NCI-H69 (cell line): Measurements from ENCODE around the gene HDAC7.

ENCODE experiments used
- DNase-seq: peaks from one replicate; lab custom pipeline; 2025; lab: John Stamatoyannopoulos, UW

The HDAC7 gene

DNA sequence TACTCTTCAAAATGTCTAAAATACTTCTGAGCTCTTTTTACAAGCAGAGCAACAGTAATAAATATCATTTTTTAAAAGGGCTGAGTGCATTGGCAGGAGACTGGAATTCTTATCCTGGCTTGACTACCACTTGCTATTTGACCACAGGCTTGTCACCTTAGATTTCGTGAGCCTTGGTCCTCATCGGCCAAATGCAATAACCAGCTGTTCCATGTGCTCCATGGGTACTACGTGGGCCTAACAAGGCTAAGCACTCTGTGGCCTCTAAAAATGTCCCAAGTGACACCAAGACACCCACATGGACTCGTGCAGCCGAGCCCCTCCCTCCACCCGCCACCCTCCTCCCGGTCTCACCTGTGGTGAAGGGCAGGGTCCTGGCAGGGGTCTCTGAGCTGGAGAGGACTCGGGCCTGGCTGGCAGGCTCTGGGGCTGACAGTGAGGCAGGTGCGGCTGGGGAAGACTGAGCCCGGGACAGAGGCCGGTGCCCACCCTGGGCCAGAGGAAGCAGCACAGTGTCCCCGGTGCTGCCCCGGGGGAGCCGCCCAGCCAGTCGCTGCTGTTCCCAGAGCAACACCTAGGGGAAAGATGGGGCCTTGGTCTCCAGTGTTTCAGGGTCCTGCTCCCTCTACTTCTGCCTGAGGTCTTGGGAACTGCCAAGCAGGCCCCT lies 26.6 kb downstream of the HDAC7 start:
- DNase-seq = no peak

- no peak for DNase-seq
Observed at GRCh38 chr12:47791874-47792273, 27.8 kb downstream of the HDAC7 start.

DNA sequence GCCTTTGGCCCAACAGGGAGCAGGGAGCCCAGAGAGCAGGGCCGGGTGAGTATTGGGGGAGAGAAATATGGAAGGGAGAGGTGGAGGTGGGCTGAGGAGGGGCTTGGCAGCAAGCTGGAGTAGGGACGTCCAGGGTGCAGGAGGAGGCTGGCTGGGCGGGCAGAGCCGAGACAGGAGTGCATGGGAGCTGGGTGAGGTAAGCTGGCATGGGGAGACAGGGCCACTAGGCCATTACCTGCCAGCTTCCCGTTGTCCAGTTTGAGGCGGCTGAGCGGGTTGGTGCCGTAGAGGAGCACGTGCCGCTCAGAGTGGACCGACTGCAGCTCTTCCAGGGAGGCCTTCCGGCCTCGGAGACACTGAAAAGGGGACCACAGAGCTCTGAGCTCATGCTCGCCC lies 28.4 kb downstream of the HDAC7 start:
- no peak for DNase-seq

GRCh38 chr12:47790676-47791350 lies 28.9 kb downstream of the HDAC7 start:
- DNase-seq = no peak

DNA sequence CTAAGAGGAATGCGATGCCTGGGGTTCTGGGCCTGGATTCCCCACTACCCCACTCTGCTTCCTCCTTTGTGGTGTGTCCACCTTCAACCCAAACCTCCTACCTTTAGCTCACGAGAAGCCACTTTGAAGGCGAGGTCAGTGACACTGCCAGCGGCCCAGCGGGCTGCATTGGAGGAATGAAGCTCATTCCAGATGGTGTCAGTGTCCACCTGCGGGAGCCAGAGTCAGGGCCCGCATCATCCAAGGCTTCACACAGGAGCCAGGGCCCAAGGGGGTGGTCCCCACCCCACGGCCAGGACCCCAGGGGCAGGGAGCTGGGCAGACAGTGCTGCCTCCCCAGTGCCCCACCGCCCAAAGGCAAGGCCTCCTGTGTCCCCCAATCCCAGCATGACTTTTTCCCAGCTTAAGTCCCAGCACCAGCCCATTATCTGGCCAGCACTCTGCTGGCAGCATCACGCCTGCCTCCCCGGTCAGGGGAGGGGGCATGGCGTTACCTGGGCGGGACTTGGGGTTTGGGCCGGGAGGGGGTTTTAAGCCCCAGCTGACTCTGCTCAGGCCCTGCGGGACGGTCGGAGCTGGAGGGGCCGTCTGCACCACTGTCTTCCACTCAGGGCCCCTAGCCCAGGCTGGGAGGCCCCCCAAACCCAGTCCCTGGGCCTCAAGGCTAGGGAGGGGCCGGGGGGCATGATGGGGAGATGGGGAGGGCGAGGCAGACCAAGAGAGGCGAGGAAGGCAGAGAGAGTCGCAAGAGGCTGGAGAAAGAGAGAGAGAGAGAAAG lies 29.8 kb downstream of the HDAC7 start:
- DNase-seq = no peak

DNA sequence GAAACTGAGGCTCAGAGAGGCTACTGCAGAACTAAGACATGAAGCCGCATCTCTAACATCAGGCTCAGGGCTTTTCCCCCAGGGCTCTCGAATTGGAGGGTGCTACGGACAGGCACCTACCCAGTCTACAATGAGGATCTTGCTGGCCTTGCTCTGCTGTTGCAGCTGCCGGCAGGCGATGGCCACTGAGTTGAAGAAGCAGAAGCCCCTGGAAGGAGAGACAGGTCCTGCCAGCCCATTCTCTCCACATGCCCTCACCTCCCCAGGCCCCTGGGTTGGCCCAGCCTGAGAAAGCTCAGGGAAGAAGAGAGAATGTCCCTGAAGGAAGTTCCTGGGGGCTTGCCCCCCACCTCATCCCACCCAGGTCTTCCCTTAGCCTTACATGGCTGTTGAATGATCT lies 30.6 kb downstream of the HDAC7 start:
- DNase-seq = no peak

- DNase-seq = no peak
Observed at GRCh38 chr12:47787596-47788319, 31.9 kb downstream of the HDAC7 start.

DNA sequence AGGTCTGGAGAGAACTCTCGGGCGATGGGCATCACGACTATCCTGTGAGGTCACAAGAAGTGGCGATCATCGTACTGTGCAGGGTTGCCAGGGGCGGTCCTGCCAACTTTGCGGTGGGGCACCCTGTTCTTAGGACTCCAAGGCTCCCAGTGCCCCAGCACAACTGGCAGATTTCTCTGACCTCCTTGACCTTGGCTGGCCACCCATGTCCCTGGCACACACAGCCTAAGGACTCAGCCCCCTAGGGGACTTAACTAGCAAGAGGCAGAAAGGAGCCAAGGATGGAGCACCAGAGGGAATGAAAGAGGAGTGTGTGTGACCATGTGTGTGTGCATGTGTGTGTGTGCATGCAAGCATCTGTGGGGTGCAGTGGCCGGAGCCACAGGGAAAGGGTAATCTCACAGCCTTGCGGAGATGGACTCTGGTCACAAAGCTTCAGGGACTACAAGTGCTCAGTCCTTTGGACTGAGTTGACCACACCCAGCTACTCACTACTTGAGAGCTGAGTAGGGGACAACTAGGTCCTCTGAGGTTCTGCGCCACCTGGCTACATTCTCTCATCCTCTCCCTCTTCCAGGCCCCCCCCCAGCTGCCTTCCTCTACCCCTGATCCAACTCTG lies 32.9 kb downstream of the HDAC7 start:
- DNase-seq = no peak

GRCh38 chr12:47785887-47786661 lies 33.6 kb downstream of the HDAC7 start:
- no peak for DNase-seq

DNA sequence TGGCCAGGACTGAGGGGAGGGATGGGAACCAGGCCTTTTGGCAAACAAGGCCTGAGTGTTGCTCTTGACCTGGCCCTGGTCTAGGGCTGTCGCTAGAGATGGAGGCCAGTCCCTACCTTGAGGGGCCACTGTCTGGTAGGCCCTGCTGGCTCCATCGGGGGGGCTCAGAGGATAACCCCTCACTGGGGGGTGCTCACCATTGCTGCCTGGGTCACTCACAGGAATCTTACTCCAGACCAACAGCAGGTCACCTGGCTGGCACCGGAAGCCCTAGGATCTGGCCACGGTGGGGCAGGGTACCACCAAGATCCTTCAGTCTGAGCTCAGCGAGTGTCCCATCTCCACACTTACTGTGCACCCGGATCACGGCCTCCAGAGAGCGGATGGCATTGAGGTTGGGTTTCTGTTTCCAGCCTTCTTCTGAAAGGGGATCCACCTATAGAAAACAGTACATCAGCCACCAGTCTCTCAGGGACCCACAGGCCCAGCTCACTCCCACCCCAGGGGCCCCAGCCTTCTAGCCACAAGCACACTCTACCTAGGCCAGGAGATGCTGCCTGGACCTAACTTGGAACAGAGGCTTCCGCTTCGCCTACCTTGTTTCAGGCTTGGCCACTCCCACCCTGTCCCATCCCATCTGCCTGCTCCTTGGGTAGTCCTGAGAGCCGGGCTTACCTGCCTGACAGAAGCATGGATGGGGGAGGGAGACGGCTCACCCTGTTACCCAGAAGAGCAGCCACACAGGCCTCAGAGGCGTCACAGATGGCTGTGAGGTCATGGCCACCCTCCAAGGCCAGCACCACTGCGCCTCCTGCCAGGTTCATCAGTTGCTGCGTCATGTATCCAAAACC lies 34.4 kb downstream of the HDAC7 start:
- peak; percentile 15 for DNase-seq

- no peak for DNase-seq
Observed at GRCh38 chr12:47783821-47784819, 35.6 kb downstream of the HDAC7 start.

DNA sequence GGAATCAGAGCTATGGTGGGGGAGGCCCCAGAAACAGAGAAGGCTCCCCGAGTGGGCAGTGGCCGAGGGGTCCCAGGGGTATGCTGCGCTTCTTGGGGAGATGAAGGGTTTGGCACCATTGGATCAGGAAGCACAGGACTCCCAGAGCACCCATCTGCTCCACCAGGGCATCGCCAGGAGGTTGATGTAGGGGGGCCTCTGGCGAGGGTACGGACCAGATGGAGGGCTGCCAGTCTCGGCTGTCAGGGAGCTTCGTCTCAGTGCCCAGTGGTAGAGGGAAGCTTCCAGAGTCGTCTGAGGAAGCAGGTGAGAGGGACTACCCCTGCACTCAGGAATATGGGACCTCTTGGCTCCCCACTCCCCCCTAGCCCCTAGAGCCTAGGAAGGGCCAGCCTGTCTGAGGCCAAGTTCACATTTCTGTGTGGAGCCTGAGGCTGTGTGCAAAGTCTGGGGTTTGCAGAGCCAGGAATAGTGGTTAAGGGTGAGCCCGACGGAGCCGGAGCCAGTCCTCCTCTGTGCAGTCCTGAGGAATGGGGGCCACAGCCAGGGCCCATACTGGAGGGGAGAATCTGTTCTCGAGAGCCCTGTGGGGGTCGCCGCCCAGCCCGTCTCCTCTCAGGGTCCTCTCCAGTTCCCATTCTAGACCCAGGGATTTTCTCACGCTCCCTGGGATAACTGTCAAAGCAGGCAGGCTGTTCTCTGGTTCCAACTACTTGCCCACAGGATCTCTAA lies 36.5 kb downstream of the HDAC7 start:
- no peak for DNase-seq

DNA sequence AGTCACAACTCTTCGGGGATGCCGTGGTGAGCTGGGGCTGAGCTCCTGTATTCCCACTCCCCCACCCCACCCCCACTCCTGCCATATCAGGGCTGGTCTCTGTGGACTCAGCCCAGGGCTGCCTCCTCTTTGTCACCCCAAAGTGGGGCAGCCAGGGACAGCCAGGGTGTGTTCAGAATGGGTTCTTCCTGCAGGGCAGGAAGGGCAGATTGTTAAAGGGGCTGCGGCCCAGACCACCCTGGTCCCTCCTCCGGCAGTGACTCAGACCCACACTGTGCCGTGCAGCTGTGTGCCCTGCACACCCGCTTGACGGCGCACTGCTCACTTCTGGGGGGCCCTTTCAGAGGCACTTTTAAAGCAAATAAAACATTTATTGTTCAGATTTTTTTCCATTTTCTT lies 37.3 kb downstream of the HDAC7 start:
- DNase-seq = no peak

- no peak for DNase-seq
Observed at GRCh38 chr12:47781479-47782371, 38.0 kb downstream of the HDAC7 start.

DNA sequence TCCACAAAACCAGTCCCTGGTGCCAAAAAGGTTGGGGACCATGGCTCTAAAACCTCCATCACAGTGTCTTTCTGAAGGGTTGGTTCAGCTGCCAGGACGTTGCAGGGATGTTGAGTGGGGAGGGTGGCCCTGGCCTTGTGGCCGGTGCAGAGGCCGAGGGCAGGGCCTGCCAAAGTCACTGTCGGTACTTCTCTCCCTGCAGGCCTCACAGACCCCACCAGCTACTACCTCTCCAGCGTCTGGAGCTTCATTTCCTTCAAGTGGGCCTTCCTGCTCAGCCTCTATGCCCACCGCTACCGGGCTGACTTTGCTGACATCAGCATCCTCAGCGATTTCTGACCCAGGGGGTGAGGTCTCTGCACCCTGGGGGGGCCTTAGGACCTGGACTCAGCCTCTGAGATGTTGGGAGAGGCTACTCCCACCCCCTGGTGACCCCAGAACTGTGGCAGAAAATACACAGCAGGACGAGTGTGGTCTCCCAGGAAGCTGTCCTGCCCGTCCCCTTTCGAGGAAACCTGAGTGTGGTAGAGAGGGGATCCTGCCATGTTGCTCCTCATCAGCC lies 39.7 kb downstream of the HDAC7 start:
- no peak for DNase-seq

- peak; percentile 82 for DNase-seq
Observed at GRCh38 chr12:47779301-47779942, 40.3 kb downstream of the HDAC7 start.
